K562 (cell line): Measurements from ENCODE around the gene RSAD1. TPM values are rescaled to one million over a fixed set of nuclear protein-coding genes. Genes with fewer than 3 reads are reported as not detected.

Source experiments
- ATAC-seq: fragments of 200-7000 bp; cut with Tn5 transposase; 3 replicates; pipeline ENCODE4 v1.9.1; 2020; ENCODE audit warnings: moderate library complexity
- BruUV-seq: library from RNA; stranded (reverse); fragments of 400-500 nt; replicated peaks from 2 replicates; lab custom pipeline; 2021; lab: Mats Ljungman, UMichigan
- CTCF ChIA-PET: fragments of 300-600 bp; formaldehyde crosslinking; extraction: SDS; loops from one replicate; lab custom pipeline; 2021; ENCODE audit warnings: low intra/inter-chr PET ratio; lab: Yijun Ruan, JAX
- POLR2A ChIA-PET: fragments of 300-600, 350-650 bp; sonication (Branson Sonifier 250); formaldehyde crosslinking; extraction: SDS; loops from one replicate; lab custom pipeline; 2021; ENCODE audit warnings: antibody characterized with exemption, inconsistent platforms; lab: Yijun Ruan, JAX
- DNase-seq, 4 experiments: peaks; one replicate each; pipeline versions ENCODE4 v3.0.0 to v3.0.0-alpha.2; 2011 to 2018; ENCODE audit warnings: low spot score in 3 of 4, mixed read lengths in 3 of 4; ENCODE audit errors: extremely low read depth in 1 of 4
- FAIRE-seq: peaks from 2 replicates; lab custom pipeline; 2011; peaks lifted over from hg19 to GRCh38; lab: Jason Lieb, UNC
- H2AFZ ChIP-seq: 2 replicates; pipeline ENCODE4 v1.6.0; 2011; ENCODE audit warnings: low read depth, low read length, control low read depth, inconsistent platforms
- H3K27ac ChIP-seq: fragments of 200-600 bp; 3 replicates; pipeline ENCODE4 v1.8.0; 2011; ENCODE audit warnings: low read depth, mild to moderate bottlenecking, control low read depth, inconsistent platforms, low read length, moderate library complexity, mixed read lengths; ENCODE audit errors: extremely low read depth
- H3K27me3 ChIP-seq, 2 experiments: fragments of 300-600 bp in 1 of 2; 2 replicates in 1 of 2; 3 replicates in 1 of 2; pipeline versions ENCODE4 v1.6.0 to v1.8.0; 2011; ENCODE audit warnings: inconsistent platforms in 2 of 2, low read length in 2 of 2, mild to moderate bottlenecking in 1 of 2, mixed read lengths in 1 of 2, moderate library complexity in 1 of 2; ENCODE audit not compliant: control insufficient read depth in 2 of 2, insufficient read depth in 2 of 2
- H3K36me3 ChIP-seq: fragments of 300-600 bp; 3 replicates; pipeline ENCODE4 v1.8.0; 2011; ENCODE audit warnings: mild to moderate bottlenecking, low read length, inconsistent platforms; ENCODE audit not compliant: control insufficient read depth, insufficient read depth
- H3K4me1 ChIP-seq, 2 experiments: fragments of 200-600 bp in 1 of 2; replicated peaks in 1 of 2; 2 replicates in 1 of 2; 3 replicates in 1 of 2; pipeline versions ENCODE4 v1.5.1 to v1.8.0; 2011; ENCODE audit warnings: inconsistent platforms in 2 of 2, low read length in 2 of 2, mild to moderate bottlenecking in 1 of 2, mixed read lengths in 1 of 2, moderate library complexity in 1 of 2; ENCODE audit not compliant: control insufficient read depth in 2 of 2, insufficient read depth in 2 of 2
- H3K4me2 ChIP-seq: 2 replicates; pipeline ENCODE4 v1.6.1; 2011; ENCODE audit warnings: low read length, control low read depth, inconsistent platforms, mixed read lengths; ENCODE audit not compliant: insufficient read depth
- H3K4me3 ChIP-seq: fragments of 200-600 bp; sonication (generic), shearing (Covaris generic); 2 replicates; pipeline ENCODE4 v1.5.1; 2016; ENCODE audit warnings: control low read depth, inconsistent platforms
- H3K79me2 ChIP-seq: fragments of 200-600 bp; 3 replicates; pipeline ENCODE4 v1.8.0; 2011; ENCODE audit warnings: low read length, inconsistent platforms; ENCODE audit not compliant: control insufficient read depth, insufficient read depth
- H3K9ac ChIP-seq, 2 experiments: 2 replicates each; pipeline versions ENCODE4 v1.6.0 to v1.6.1; 2011; ENCODE audit warnings: low read depth in 2 of 2, low read length in 2 of 2, control low read depth in 1 of 2, inconsistent platforms in 1 of 2, mild to moderate bottlenecking in 1 of 2, mixed read lengths in 1 of 2; ENCODE audit not compliant: insufficient read depth in 1 of 2
- H3K9me1 ChIP-seq: one replicate; pipeline ENCODE4 v1.6.0; 2011; ENCODE audit warnings: inconsistent platforms, mild to moderate bottlenecking, low read length, moderate library complexity; ENCODE audit not compliant: control insufficient read depth, insufficient read depth
- H3K9me3 ChIP-seq: replicated peaks from 2 replicates; pipeline ENCODE4 v1.5.1; 2011; ENCODE audit warnings: low read depth, low read length, inconsistent platforms; ENCODE audit not compliant: control insufficient read depth, insufficient read depth
- H4K20me1 ChIP-seq: replicated peaks from 2 replicates; pipeline ENCODE4 v1.6.1; 2011; ENCODE audit warnings: low read length, inconsistent platforms, mixed read lengths; ENCODE audit not compliant: control insufficient read depth, insufficient read depth
- BDP1 ChIP-seq: IDR thresholded peaks from 3 replicates; pipeline ENCODE4 v1.6.1; 2011; ENCODE audit not compliant: insufficient read length, insufficient read depth
- NFIC ChIP-seq: fragments of 450-650 bp; IDR thresholded peaks from 2 replicates; pipeline ENCODE4 v1.6.1; 2017; ENCODE audit warnings: mild to moderate bottlenecking, inconsistent platforms
- TCF7L2 ChIP-seq: fragments of 150-350 bp; IDR thresholded peaks from 2 replicates; pipeline ENCODE4 v1.6.1; 2016; ENCODE audit warnings: low read depth, mild to moderate bottlenecking, low read length, moderate library complexity
- ZFP30 ChIP-seq: fragments of 250-450 bp; sonication (Bioruptor Pico); IDR thresholded peaks from 2 replicates; pipeline ENCODE4 v1.8.0; 2022; ENCODE audit warnings: moderate library complexity, mild to moderate bottlenecking, inconsistent platforms, borderline replicate concordance
- ZNF184 ChIP-seq: sonication (generic); formaldehyde crosslinking; IDR thresholded peaks from 2 replicates; pipeline ENCODE4 v1.5.0; 2020; ENCODE audit warnings: missing genetic modification reagents
- ZNF384 ChIP-seq: IDR thresholded peaks from 2 replicates; pipeline ENCODE4 v1.6.1; 2012; ENCODE audit warnings: low read depth, low read length, improper control_type of control experiment
- ZNF79 ChIP-seq: fragments of 250-450 bp; sonication (Bioruptor Pico); IDR thresholded peaks from 2 replicates; pipeline ENCODE4 v1.4.0; 2020; ENCODE audit warnings: low read depth, mild to moderate bottlenecking, moderate library complexity
- WGBS: fragments of 100-300 bp; shearing (Covaris generic); methylation state at CpG from one replicate; pipeline ENCODE4 v1.1.6; 2016; ENCODE audit warnings: low coverage, mixed read lengths; ENCODE audit not compliant: insufficient coverage; ENCODE audit errors: missing lambda C conversion rate; 5-methylcytosine and 5-hydroxymethylcytosine counted together
- in situ Hi-C: fragments of 300-500 bp; cut with MboI; formaldehyde crosslinking; loops from 4 replicates; pipeline ENCODE4 v1.15.0; 2018; ENCODE audit warnings: inconsistent platforms, mixed read lengths
- intact Hi-C: fragments of 100-400 bp; cut with micrococcal nuclease; formaldehyde crosslinking; loops from 2 replicates; pipeline ENCODE4 v1.14.2; 2022
- polyA plus RNA-seq, 8 experiments: library from polyadenylated mRNA; depleted of rRNA in 4 of 8; stranded (reverse) in 5 of 8; unstranded in 3 of 8; fragments of >200 nt; fragmentation: Nextera tagmentation in 2 of 8; fragmentation: Illumina TruSeq in 1 of 8; extraction: Ambion mirVana in 2 of 8; extraction: Trizol in 1 of 8; gene quantifications; 2 replicates each; pipeline versions ENCODE4 v1.2.1 to v1.2.3, GENCODE V29; 2011 to 2014; ENCODE audit warnings: inconsistent platforms in 1 of 8, missing spikeins in 1 of 8
- total RNA-seq, 7 experiments: library from RNA; depleted of rRNA in 6 of 7; stranded (reverse); fragments of >200 nt in 6 of 7; fragmentation: Illumina TruSeq in 2 of 7; extraction: Trizol in 2 of 7; gene quantifications; 2 replicates each; pipeline versions ENCODE4 v1.2.1 to v1.2.3, GENCODE V29; 2011 to 2021; ENCODE audit warnings: low replicate concordance in 1 of 7
- TF ChIP-seq, protein P1 (sequence below): fragments of 450-650 bp; formaldehyde crosslinking; IDR thresholded peaks from 2 replicates; pipeline ENCODE4 v1.4.0; 2020; ENCODE audit warnings: mild to moderate bottlenecking, moderate library complexity
- TF ChIP-seq, protein P2 (sequence below), 2 experiments: fragments of 450-650 bp in 1 of 2; IDR thresholded peaks; 2 replicates each; pipeline ENCODE4 v1.6.1; 2011 to 2017; ENCODE audit warnings: low read depth in 2 of 2, antibody characterized with exemption in 1 of 2, borderline replicate concordance in 1 of 2, low read length in 1 of 2, mild to moderate bottlenecking in 1 of 2, mixed read lengths in 1 of 2; ENCODE audit not compliant: control insufficient read depth in 1 of 2
- TF ChIP-seq, protein P3 (sequence below): sonication (generic); formaldehyde crosslinking; IDR thresholded peaks from 2 replicates; pipeline ENCODE4 v1.8.1; 2023; ENCODE audit warnings: mild to moderate bottlenecking, missing genetic modification reagents
- TF ChIP-seq, protein P4 (sequence below): fragments of 250-450 bp; sonication (Bioruptor Pico); IDR thresholded peaks from 2 replicates; pipeline ENCODE4 v1.8.0; 2021; ENCODE audit warnings: mild to moderate bottlenecking, moderate library complexity

Gene RSAD1
- total and polyA plus RNA-seq, 9 of the 15 experiments (the other 6 are each of a cell fraction or from before 2014, with no cell fraction given), result 4.5 to 42.5 (median 26.8) TPM

DNA sequence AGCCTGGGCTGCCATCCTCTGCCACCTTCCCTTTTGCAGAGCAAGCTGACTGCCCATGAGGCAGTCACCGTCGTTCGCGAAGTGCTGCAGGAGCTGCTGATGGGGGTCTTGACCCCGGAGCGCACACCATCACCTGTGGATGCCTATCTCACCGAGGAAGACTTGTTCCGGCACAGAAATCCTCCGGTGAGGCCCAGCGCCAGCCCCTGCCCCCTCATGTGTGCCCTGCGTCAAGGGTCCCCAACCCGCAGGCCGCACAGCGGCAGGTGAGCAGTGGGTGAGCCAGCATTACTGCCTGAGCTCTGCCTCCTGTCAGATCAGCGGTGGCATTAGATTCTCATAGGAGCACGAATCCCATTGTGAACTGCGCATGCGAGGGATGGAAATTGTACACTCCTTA, 46.2 kb downstream of the RSAD1 start (continued):
- no peak for TF ChIP-seq ZNF79
- TF ChIP-seq, protein P1, sequence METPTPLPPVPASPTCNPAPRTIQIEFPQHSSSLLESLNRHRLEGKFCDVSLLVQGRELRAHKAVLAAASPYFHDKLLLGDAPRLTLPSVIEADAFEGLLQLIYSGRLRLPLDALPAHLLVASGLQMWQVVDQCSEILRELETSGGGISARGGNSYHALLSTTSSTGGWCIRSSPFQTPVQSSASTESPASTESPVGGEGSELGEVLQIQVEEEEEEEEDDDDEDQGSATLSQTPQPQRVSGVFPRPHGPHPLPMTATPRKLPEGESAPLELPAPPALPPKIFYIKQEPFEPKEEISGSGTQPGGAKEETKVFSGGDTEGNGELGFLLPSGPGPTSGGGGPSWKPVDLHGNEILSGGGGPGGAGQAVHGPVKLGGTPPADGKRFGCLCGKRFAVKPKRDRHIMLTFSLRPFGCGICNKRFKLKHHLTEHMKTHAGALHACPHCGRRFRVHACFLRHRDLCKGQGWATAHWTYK (CRISPR knock-in tag), result no peak
- no peak for TF ChIP-seq TCF7L2
- TF ChIP-seq ZNF184, result no peak

DNA sequence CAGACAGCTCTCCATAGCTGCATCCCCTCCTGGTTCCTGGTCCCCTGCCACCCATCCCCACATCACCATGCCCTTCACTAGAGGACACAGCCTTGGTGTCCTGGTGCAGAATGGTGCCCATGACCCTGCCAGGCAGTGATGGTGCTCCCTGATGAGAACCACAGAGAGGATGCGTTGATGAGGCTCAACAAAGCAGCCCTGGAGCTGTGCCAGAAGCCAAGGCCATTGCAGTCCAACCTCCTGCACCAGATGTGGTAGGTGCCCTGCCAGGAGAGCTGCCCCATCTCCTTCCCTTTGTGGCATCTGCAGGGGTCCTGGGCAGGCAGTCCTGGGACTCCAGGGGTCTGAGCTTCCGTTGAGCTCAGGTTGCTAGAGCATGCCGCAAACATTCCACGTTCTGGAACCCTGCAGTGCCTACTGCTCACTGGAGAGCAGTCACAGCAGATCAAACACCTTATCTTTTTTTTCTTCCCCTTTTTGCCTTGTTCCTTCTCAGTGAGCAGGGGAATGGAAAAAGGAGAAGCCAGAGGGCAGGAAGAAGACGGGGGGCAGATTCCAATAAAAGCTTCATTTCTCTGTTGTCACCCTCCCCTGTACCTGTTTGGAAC, 48.6 kb downstream of the RSAD1 start:
- no TSS peak for BruUV-seq
- no peak overlapping the region for H2AFZ ChIP-seq
- H3K36me3 ChIP-seq, result no peaks in the 10 kb centered on the region
- H3K27me3 ChIP-seq, result peaks cover 30 to 49% of the 10 kb centered on the region in 2 experiments; a peak in 4 of 5 replicates
- H4K20me1 ChIP-seq, result 0 out of 2 replicates have a peak, but pooled peaks cover 7% of the 10 kb centered on the region
- ATAC-seq (no peak), DNase-seq (no peak), FAIRE-seq (no peak)
- in situ Hi-C loops (no loop called here), intact Hi-C loops (no loop called here)
- peak overlapping the region in 1 of 2 experiments; percentile 14; a peak in 1 of 4 replicates for H3K9ac ChIP-seq
- no peak overlapping the region for H3K4me3 ChIP-seq
- peaks cover 0 to 4% of the 10 kb centered on the region in 2 experiments; a peak in 1 of 5 replicates for H3K4me1 ChIP-seq
- H3K9me3 ChIP-seq, result no peaks in the 10 kb centered on the region
- CTCF ChIA-PET, result no interaction called here
- no peaks in the 10 kb centered on the region for H3K9me1 ChIP-seq
- 0% methylated on average over 4 of the region's 5 CpGs for WGBS
- no peaks in the 10 kb centered on the region for H3K79me2 ChIP-seq
- POLR2A ChIA-PET, result interaction anchor here (0.5 to 0.6 kb wide), 2 partner anchors 10 to 23 kb away, joined by 3 to 4 read pairs; no protein-coding TSS in a partner anchor
- no peak overlapping the region for H3K4me2 ChIP-seq
- H3K27ac ChIP-seq, result no peak overlapping the region
- no peak for TF ChIP-seq ZFP30
- TF ChIP-seq ZNF384, result no peak
- TF ChIP-seq, protein P2, sequence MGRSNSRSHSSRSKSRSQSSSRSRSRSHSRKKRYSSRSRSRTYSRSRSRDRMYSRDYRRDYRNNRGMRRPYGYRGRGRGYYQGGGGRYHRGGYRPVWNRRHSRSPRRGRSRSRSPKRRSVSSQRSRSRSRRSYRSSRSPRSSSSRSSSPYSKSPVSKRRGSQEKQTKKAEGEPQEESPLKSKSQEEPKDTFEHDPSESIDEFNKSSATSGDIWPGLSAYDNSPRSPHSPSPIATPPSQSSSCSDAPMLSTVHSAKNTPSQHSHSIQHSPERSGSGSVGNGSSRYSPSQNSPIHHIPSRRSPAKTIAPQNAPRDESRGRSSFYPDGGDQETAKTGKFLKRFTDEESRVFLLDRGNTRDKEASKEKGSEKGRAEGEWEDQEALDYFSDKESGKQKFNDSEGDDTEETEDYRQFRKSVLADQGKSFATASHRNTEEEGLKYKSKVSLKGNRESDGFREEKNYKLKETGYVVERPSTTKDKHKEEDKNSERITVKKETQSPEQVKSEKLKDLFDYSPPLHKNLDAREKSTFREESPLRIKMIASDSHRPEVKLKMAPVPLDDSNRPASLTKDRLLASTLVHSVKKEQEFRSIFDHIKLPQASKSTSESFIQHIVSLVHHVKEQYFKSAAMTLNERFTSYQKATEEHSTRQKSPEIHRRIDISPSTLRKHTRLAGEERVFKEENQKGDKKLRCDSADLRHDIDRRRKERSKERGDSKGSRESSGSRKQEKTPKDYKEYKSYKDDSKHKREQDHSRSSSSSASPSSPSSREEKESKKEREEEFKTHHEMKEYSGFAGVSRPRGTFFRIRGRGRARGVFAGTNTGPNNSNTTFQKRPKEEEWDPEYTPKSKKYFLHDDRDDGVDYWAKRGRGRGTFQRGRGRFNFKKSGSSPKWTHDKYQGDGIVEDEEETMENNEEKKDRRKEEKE (IDR thresholded peaks at IDR 0.05; ENCODE audit: borderline replicate concordance in 1 of 2, control insufficient read depth in 1 of 2, low read depth in 2 of 2, low read length in 1 of 2), result no peak
- no peak for TF ChIP-seq BDP1
- TF ChIP-seq, protein P3, sequence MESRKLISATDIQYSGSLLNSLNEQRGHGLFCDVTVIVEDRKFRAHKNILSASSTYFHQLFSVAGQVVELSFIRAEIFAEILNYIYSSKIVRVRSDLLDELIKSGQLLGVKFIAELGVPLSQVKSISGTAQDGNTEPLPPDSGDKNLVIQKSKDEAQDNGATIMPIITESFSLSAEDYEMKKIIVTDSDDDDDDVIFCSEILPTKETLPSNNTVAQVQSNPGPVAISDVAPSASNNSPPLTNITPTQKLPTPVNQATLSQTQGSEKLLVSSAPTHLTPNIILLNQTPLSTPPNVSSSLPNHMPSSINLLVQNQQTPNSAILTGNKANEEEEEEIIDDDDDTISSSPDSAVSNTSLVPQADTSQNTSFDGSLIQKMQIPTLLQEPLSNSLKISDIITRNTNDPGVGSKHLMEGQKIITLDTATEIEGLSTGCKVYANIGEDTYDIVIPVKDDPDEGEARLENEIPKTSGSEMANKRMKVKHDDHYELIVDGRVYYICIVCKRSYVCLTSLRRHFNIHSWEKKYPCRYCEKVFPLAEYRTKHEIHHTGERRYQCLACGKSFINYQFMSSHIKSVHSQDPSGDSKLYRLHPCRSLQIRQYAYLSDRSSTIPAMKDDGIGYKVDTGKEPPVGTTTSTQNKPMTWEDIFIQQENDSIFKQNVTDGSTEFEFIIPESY, result no peak
- peak; percentile 43 for TF ChIP-seq NFIC
- TF ChIP-seq, protein P4, sequence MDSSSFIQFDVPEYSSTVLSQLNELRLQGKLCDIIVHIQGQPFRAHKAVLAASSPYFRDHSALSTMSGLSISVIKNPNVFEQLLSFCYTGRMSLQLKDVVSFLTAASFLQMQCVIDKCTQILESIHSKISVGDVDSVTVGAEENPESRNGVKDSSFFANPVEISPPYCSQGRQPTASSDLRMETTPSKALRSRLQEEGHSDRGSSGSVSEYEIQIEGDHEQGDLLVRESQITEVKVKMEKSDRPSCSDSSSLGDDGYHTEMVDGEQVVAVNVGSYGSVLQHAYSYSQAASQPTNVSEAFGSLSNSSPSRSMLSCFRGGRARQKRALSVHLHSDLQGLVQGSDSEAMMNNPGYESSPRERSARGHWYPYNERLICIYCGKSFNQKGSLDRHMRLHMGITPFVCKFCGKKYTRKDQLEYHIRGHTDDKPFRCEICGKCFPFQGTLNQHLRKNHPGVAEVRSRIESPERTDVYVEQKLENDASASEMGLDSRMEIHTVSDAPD (CRISPR knock-in tag), result no peak
